Measurements from ENCODE around the gene GPRC5C.

The GPRC5C gene

GRCh38 chr17:74452033-74452840 is 20.3 kb downstream of the GPRC5C start:
- no peak overlapping the region for H3K4me3 ChIP-seq (IDR thresholded peaks at IDR 0.05; ENCODE audit: insufficient read depth, low read depth, low read length)

GRCh38 chr17:74452841-74453661 is 21.2 kb downstream of the GPRC5C start:
- H4K20me1 ChIP-seq (ENCODE audit: insufficient read depth), result no peaks in the 10 kb centered on the region
- H3K27ac ChIP-seq, result no peak overlapping the region
- H3K9ac ChIP-seq, result no peak overlapping the region
- H3K4me1 ChIP-seq (ENCODE audit: low read depth, poor library complexity, severe bottlenecking), result no peaks in the 10 kb centered on the region
- no peaks in the 10 kb centered on the region for H3K79me2 ChIP-seq (ENCODE audit: insufficient read depth, low read depth)
- H2AFZ ChIP-seq (ENCODE audit: low read depth), result no peak overlapping the region
- no peak for TF ChIP-seq CTCF (conservative IDR thresholded peaks at IDR 0.05; ENCODE audit: low read depth, low read length)
- no peak overlapping the region for H3K4me3 ChIP-seq (IDR thresholded peaks at IDR 0.05; ENCODE audit: insufficient read depth, low read depth, low read length)
- H3K27me3 ChIP-seq (ENCODE audit: insufficient read depth, low read depth), result peaks cover 51% of the 10 kb centered on the region; the same call in 1 of the 2 replicates
- no peak overlapping the region for H3K4me2 ChIP-seq
- H3K36me3 ChIP-seq (ENCODE audit: insufficient read depth), result no peaks in the 10 kb centered on the region

More at GRCh38 chr17:74452033-74452840, 20.3 kb downstream of the GPRC5C start:
- Histone ChIP-seq H3K27ac (no peak overlapping the region), H3K4me2 (no peak overlapping the region), H3K9ac (no peak overlapping the region), H4K20me1 (ENCODE audit: insufficient read depth) (no peaks in the 10 kb centered on the region), H3K27me3 (ENCODE audit: insufficient read depth, low read depth) (peaks cover 59% of the 10 kb centered on the region; the same call in 1 of the 2 replicates), H3K79me2 (ENCODE audit: insufficient read depth, low read depth) (no peaks in the 10 kb centered on the region), H3K4me1 (ENCODE audit: low read depth, poor library complexity, severe bottlenecking) (no peaks in the 10 kb centered on the region), H3K36me3 (ENCODE audit: insufficient read depth) (no peaks in the 10 kb centered on the region), H2AFZ (ENCODE audit: low read depth) (no peak overlapping the region)
- no peak for TF ChIP-seq CTCF (conservative IDR thresholded peaks at IDR 0.05; ENCODE audit: low read depth, low read length)

- Histone ChIP-seq H3K4me3 (IDR thresholded peaks at IDR 0.05; ENCODE audit: insufficient read depth, low read depth, low read length) (no peak overlapping the region), H3K4me2 (no peak overlapping the region; the same call in 1 of the 2 replicates), H3K79me2 (ENCODE audit: insufficient read depth, low read depth) (no peaks in the 10 kb centered on the region), H3K4me1 (ENCODE audit: low read depth, poor library complexity, severe bottlenecking) (no peaks in the 10 kb centered on the region), H3K9ac (no peak overlapping the region), H2AFZ (ENCODE audit: low read depth) (no peak overlapping the region), H3K36me3 (ENCODE audit: insufficient read depth) (no peaks in the 10 kb centered on the region), H3K27ac (no peak overlapping the region), H3K27me3 (ENCODE audit: insufficient read depth, low read depth) (peaks cover 49% of the 10 kb centered on the region; the same call in 1 of the 2 replicates), H4K20me1 (ENCODE audit: insufficient read depth) (no peaks in the 10 kb centered on the region)
- no peak for TF ChIP-seq CTCF (conservative IDR thresholded peaks at IDR 0.05; ENCODE audit: low read depth, low read length)
These were observed 21.8 kb downstream of the GPRC5C start for GRCh38 chr17:74453665-74454196.

GRCh38 chr17:74454197-74455024 is 22.5 kb downstream of the GPRC5C start:
- H3K4me1 ChIP-seq (ENCODE audit: low read depth, poor library complexity, severe bottlenecking), result no peaks in the 10 kb centered on the region
- no peak overlapping the region for H3K9ac ChIP-seq
- peak overlapping the region; percentile 34; the same call in 1 of the 2 replicates for H2AFZ ChIP-seq (ENCODE audit: low read depth)
- no peaks in the 10 kb centered on the region for H3K79me2 ChIP-seq (ENCODE audit: insufficient read depth, low read depth)
- no peaks in the 10 kb centered on the region for H4K20me1 ChIP-seq (ENCODE audit: insufficient read depth)
- peak overlapping the region; percentile 33; the same call in 1 of the 2 replicates for H3K4me2 ChIP-seq
- TF ChIP-seq CTCF (conservative IDR thresholded peaks at IDR 0.05; ENCODE audit: low read depth, low read length), result no peak
- H3K4me3 ChIP-seq (IDR thresholded peaks at IDR 0.05; ENCODE audit: insufficient read depth, low read depth, low read length), result no peak overlapping the region
- no peak overlapping the region for H3K27ac ChIP-seq
- H3K27me3 ChIP-seq (ENCODE audit: insufficient read depth, low read depth), result peaks cover 50% of the 10 kb centered on the region; the same call in 1 of the 2 replicates
- H3K36me3 ChIP-seq (ENCODE audit: insufficient read depth), result no peaks in the 10 kb centered on the region

All from KMS-11 (cell line).